BJ (cell line): ENCODE results near the gene SLC2A8. TPM values are rescaled to one million over a fixed set of nuclear protein-coding genes. Genes with fewer than 3 reads are reported as not detected.

Experiments used
- CTCF ChIA-PET: fragments of 350-600 bp; formaldehyde crosslinking; extraction: SDS; loops from one replicate; lab custom pipeline; 2021; ENCODE audit warnings: antibody characterized with exemption, inconsistent platforms; lab: Yijun Ruan, JAX
- POLR2A ChIA-PET: fragments of 300-600 bp; sonication (Branson Sonifier 250); formaldehyde crosslinking; extraction: SDS; loops from one replicate; lab custom pipeline; 2021; ENCODE audit warnings: antibody characterized with exemption; lab: Charles Lee
- DNase-seq: peaks from one replicate; pipeline ENCODE4 v3.0.0-alpha.2; 2011; ENCODE audit warnings: low read depth
- H3K27me3 ChIP-seq: 2 replicates; pipeline ENCODE4 v1.6.0; 2011; ENCODE audit warnings: low read length; ENCODE audit not compliant: control insufficient read depth, insufficient read depth
- H3K36me3 ChIP-seq: 2 replicates; pipeline ENCODE4 v1.5.1; 2011; ENCODE audit warnings: low read length; ENCODE audit not compliant: control insufficient read depth, insufficient read depth
- H3K4me3 ChIP-seq: 2 replicates; pipeline ENCODE4 v1.5.1; 2011; ENCODE audit warnings: low read depth, mild to moderate bottlenecking, control low read depth, low read length
- CTCF ChIP-seq: IDR thresholded peaks from 2 replicates; pipeline ENCODE4 v1.5.1; 2011; ENCODE audit warnings: low read depth, mild to moderate bottlenecking, control low read depth, inconsistent platforms, low read length, moderate library complexity; ENCODE audit not compliant: insufficient read depth
- polyA plus RNA-seq: library from polyadenylated mRNA; depleted of rRNA; stranded (reverse); fragments of >200 nt; gene quantifications from 2 replicates; pipeline ENCODE4 v1.2.3, GENCODE V29; 2011

SLC2A8 gene
- polyA plus RNA-seq, 1 experiment = 16.7 TPM

GRCh38 chr9:127411122-127411521 is 14.2 kb downstream of the SLC2A8 start:
- ChIA-PET POLR2A (no interaction called here), CTCF (no interaction called here)
- no peak for DNase-seq
- H3K36me3 ChIP-seq = no peaks in the 10 kb centered on the region; the same call in 1 of the 2 replicates
- no peak overlapping the region for H3K4me3 ChIP-seq
- H3K27me3 ChIP-seq = no peaks in the 10 kb centered on the region
- no peak for TF ChIP-seq CTCF

- ChIA-PET CTCF (interaction anchor here (1.9 kb wide), 1 partner anchor 16 kb away, joined by 6 read pairs; no protein-coding TSS in a partner anchor), POLR2A (no interaction called here)
- TF ChIP-seq CTCF = no peak
- Histone ChIP-seq H3K36me3 (no peaks in the 10 kb centered on the region), H3K4me3 (no peak overlapping the region), H3K27me3 (no peaks in the 10 kb centered on the region)
- DNase-seq = no peak
Observed at GRCh38 chr9:127415141-127415540, 18.2 kb downstream of the SLC2A8 start.

- ChIA-PET CTCF (interaction anchor here (1.9 kb wide), 1 partner anchor 17 kb away, joined by 6 read pairs; no protein-coding TSS in a partner anchor), POLR2A (no interaction called here)
- no peak for TF ChIP-seq CTCF
- Histone ChIP-seq H3K4me3 (no peak overlapping the region), H3K36me3 (no peaks in the 10 kb centered on the region), H3K27me3 (no peaks in the 10 kb centered on the region)
- no peak for DNase-seq
Observed at GRCh38 chr9:127415657-127416056, 18.7 kb downstream of the SLC2A8 start.

- TF ChIP-seq CTCF = no peak
- DNase-seq = peak; percentile 75
- ChIA-PET POLR2A (no interaction called here), CTCF (interaction anchor here (1.3 to 1.9 kb wide), 2 partner anchors 18 to 20 kb away, joined by 4 to 6 read pairs; partner anchors contain the start of gene SLC2A8)
- H3K36me3 ChIP-seq = no peaks in the 10 kb centered on the region
- H3K4me3 ChIP-seq = no peak overlapping the region
- no peaks in the 10 kb centered on the region for H3K27me3 ChIP-seq
Observed at GRCh38 chr9:127417131-127418036, 20.4 kb downstream of the SLC2A8 start.

GRCh38 chr9:127418037-127418471 is 21.1 kb downstream of the SLC2A8 start:
- ChIA-PET CTCF (interaction anchor here (0.7 to 1.3 kb wide), 2 partner anchors 21 to 119 kb away, joined by 3 to 4 read pairs; partner anchors contain the start of gene SLC2A8), POLR2A (no interaction called here)
- Histone ChIP-seq H3K27me3 (no peaks in the 10 kb centered on the region), H3K36me3 (no peaks in the 10 kb centered on the region), H3K4me3 (no peak overlapping the region)
- DNase-seq = no peak
- no peak for TF ChIP-seq CTCF
